HG03159 (cell line): ENCODE data around the gene SLC41A3.

Experiments
- ATAC-seq: cut with Tn5 transposase; IDR thresholded peaks from one replicate; pipeline ENCODE4 v1.9.1; 2021; ENCODE audit warnings: mild to moderate bottlenecking, moderate library complexity; ENCODE audit not compliant: unreplicated experiment

The SLC41A3 gene

GRCh38 chr3:126121074-126121473 lies 37.1 kb upstream of the SLC41A3 start:
- no peak for ATAC-seq

GRCh38 chr3:126119976-126120375 lies 36.1 kb upstream of the SLC41A3 start:
- ATAC-seq, result no peak

- no peak for ATAC-seq
These were observed 35.2 kb upstream of the SLC41A3 start for GRCh38 chr3:126119008-126119675.

- no peak for ATAC-seq
These were observed 34.7 kb upstream of the SLC41A3 start for GRCh38 chr3:126118591-126118990.

GRCh38 chr3:126117786-126118185 lies 33.9 kb upstream of the SLC41A3 start:
- ATAC-seq, result no peak

GRCh38 chr3:126117212-126117611 lies 33.3 kb upstream of the SLC41A3 start:
- ATAC-seq, result no peak

- ATAC-seq, result no peak
These were observed 32.6 kb upstream of the SLC41A3 start for GRCh38 chr3:126116526-126116925.

GRCh38 chr3:126114443-126115386 lies 30.8 kb upstream of the SLC41A3 start:
- ATAC-seq, result no peak

GRCh38 chr3:126113733-126114442 lies 30.0 kb upstream of the SLC41A3 start:
- no peak for ATAC-seq

GRCh38 chr3:126113238-126113555 lies 29.3 kb upstream of the SLC41A3 start:
- no peak for ATAC-seq

- ATAC-seq, result no peak
These were observed 28.8 kb upstream of the SLC41A3 start for GRCh38 chr3:126112531-126113237.

- ATAC-seq, result no peak
These were observed 27.9 kb upstream of the SLC41A3 start for GRCh38 chr3:126111566-126112475.

GRCh38 chr3:126111126-126111551 lies 27.2 kb upstream of the SLC41A3 start:
- ATAC-seq, result no peak

- ATAC-seq, result no peak
These were observed 26.7 kb upstream of the SLC41A3 start for GRCh38 chr3:126110431-126111125.

GRCh38 chr3:126109880-126110235 lies 25.9 kb upstream of the SLC41A3 start:
- no peak for ATAC-seq

- no peak for ATAC-seq
These were observed 25.4 kb upstream of the SLC41A3 start for GRCh38 chr3:126109146-126109879.

GRCh38 chr3:126108676-126109050 lies 24.7 kb upstream of the SLC41A3 start:
- no peak for ATAC-seq

- no peak for ATAC-seq
These were observed 24.2 kb upstream of the SLC41A3 start for GRCh38 chr3:126107957-126108675.
